HG03139 (cell line): ENCODE results near the gene MAN1B1.

Source experiments
- ATAC-seq: cut with Tn5 transposase; IDR thresholded peaks from one replicate; pipeline ENCODE4 v1.9.1; 2021; ENCODE audit not compliant: unreplicated experiment

MAN1B1 gene

DNA sequence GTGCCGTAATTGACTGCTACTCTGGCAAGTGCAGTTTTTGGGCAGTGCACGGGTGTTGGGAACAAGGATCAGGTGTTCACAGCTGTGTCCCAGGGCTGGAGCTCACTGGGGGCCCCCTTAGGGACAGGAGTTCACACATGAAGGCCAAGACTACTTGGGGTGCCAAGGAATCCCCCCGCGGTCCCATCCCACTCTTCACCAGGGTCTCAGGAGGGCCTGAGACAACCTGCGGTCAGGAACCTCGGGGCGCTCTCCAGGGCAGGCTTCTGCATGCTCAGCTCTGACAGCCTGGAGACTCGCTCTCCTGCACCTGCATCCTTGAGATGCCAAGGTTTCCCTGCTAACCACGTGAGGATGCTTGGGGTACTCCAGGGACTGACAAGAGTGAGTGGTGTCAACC, 2.3 kb upstream of the MAN1B1 start:
- ATAC-seq: no peak

DNA sequence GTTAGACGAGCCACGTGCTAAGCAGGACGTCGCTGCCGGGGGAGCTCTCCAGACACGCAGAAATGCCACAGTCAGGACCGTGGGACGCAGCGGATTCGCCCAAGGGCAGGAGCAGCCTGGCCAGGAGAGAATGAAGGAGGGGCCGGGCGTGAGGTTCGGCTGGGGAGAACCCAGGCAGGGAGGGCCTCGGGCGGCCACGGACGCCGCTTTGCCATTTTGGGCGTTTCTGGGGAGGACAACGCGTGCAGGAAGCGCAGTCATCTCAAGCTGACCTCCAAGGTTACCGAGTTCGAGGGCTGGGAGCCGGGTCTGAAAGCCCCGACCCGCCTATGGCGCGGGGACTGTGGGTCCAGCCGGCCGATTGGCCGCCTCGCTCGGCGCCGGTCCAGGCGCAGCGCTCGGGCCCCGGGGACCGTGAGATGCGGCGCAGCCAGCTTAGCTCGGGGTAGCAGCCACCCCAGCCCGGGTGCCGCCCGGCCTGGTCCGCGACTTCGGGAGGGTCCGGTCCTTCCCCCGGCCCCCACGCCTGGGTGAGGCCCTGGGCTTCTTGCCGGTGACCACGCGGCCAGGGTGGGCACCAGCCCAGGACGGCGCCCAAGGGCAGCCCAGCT, 760 bp upstream of the MAN1B1 start:
- ATAC-seq: peak; percentile 1

DNA sequence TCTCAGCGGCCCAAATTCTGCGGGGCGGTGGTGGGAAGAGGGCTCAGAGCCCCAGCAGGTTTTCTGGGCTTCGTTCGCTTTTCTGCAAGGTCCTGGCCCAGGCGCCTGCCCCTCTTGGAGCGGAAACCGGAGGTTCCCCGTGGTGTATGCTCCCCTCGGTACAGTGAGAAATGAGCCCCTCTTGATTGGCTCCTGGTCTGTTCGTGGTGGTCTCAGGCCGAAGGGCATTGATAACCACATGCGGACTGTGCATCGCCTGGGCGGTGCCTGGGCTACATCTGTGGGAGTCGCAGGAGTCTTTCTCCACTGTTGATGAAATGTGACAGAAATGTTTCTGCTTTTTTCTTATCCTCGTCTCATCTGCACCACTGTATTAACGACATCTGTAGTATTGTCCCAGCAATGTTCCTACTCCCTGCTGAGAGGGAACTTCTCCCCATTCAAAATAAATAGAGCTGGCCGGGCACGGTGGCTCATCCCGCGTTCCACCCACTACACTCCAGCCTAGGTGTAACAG, 682 bp downstream of the MAN1B1 start:
- ATAC-seq: no peak

DNA sequence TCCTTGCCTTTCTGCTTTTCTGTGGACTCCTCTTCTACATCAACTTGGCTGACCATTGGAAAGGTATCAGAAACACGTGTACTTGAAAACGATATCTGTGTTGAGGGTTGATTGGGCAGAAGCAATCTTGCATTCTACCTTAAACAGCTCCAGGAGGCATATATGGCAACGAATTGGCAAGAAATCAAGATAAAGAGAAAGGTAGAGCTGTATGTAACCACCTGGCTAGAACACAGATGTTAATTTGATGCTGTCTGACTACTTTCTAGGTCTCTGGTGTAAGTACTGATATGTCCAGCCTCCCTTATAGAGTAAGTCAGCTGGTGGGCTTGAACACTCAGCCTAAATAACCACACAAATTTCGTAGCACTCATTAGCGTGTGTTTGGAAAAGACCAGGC, 1.3 kb downstream of the MAN1B1 start:
- ATAC-seq: no peak

DNA sequence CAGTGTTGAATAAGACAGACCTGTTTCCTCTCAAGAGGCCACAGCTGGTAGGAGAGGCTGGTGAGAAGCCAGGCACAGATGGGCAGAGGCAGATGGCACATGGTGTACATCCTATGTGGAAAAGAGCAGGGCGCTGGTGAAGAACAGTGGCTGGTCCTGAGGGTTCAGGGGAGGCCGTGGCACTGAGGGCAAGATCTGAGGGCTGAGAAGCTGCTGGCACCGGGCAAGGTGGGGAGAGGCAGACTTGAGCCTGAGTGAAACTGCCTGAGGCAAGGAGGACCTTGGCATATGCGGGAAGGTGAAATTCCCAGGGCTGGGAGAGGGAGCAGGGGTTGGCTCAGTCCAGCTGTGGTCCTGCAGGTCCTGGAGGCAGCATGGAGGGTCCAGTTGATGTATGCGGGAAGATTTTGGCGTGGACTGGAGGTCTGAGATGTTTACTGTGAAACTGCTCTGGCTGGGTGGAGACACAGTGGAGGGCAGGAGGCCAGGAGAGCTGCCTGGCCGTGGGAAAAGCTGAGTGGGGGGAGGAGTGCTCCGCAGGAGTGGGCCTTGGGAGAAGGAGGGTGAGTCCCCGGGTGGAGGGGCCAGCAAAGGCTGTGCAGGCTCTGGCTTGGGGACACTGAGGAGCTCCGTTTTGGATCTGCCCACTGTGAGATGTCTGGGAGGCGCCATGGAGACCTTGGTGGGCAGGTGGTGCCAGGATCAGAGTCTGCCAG, 2.6 kb downstream of the MAN1B1 start:
- no peak for ATAC-seq

DNA sequence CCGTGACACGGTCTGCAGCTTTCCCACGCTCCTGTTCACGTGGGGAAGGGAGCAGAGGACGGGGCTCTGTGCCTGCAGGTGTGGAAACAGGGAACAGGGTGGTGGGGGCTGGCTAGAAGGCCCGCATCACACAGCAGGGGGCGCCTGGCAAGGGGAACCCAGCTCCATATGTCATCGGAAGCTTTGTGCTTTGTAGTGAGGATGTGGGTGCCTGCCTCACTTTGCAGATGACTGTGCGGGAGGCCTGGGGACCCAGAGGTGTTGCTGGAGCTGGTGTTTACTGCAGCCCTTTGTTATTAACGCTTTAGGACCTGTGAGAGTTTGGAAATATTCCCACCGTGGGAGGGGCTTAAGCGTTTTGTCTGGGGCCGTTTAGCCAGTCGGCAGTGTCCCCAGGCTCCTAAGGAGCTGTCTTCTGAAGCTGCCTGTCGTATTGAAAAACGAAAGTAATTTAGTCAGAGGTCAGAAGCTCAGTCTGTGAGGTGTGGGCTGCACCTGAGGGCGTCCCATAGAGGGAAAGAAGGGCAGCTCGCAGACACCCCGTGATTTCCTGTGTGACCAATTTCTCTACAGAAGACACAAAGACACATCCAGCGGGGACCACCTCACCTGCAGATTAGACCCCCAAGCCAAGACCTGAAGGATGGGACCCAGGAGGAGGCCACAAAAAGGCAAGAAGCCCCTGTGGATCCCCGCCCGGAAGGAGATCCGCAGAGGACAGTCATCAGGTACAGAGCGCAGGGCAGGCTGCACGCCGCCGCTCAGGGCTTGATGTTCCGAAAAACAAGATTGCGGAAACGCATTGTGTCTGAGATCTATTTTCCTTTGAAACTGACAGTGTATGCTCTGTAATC, 9.1 kb downstream of the MAN1B1 start:
- peak; percentile 60 for ATAC-seq

DNA sequence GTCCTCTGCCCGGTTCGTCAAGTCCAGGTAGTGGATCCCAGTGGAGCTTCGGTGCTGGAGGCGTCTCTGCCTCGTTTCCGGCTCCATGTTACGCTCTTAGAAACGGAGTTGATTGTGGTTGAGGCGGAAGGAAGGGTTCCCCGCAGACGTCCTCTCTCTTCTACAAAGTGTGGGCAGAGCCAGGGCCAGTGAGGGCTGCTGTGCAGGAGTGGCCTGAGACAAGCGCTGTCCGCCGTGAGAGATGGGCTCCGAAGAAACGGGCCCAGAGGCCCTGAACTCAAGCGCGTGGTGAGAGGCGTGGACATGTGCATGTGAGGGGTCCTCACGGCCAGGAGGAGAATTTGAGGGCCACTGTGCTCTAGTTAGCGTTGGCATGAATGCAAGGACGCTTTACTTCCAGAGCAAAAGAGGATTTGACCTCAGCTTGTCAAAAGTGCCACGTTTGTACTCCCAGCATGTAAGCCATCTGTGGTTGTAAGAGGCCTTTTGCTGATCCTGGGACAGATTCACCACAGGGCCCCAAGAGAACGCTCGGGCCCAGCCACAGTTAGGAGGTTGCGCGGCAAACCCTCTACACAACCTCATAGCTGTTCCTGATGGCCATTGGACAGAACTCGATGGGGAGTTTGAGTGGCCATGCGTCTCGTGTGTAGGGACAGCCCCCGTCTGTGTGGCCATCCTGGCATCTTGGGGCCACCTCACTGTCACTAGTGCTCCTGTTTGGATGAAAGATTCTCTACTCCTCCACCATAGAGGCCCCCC, 10.2 kb downstream of the MAN1B1 start:
- ATAC-seq: no peak

DNA sequence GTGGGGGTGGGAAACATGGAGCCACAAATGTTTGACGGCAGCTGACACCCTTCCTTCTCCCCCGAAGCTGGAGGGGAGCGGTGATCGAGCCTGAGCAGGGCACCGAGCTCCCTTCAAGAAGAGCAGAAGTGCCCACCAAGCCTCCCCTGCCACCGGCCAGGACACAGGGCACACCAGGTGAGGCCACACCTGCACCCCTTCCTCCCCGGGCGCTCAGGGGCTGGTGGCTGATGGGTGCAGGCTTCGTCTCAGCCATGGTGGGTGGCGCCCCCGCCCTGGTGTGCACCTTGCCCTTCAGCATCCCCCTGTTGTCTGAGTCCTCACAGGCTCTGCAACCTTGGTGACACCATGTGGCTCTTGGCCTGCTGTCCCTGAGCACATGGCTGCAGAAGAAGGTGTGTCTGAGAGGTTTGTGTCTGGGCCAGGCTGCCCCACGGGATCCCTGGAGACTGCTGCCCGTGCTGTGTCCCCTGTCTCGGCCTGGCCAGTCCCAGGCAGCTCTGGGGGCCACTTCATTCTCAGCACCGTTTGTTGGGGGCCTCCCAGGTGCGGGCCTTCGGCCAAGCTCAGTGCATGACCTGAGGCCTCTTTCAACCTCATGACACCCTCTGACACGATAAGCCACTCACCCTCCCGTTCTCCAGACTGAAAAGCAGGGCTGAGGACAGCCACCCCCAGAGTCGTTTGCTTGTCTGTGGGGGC, 11.1 kb downstream of the MAN1B1 start:
- no peak for ATAC-seq

DNA sequence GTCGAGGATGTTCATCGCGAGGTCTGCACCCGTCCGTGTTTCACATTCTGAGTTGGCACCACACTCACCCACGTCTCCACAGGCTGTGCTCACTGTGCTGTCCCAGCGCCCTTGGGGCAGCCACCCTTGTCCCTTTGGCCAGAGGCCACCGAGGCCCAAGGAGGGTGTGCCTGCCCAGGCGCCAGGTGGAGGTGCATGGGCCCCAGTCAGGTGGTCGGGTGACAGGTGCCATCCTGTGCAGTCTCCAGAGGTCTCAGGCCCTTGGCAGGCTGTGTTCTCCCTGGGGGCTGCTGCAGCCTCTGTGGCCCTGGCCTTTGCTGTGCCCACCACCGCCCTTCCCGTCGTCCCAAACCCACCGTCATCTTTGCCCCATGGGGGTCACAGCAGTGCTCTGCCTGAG, 12.4 kb downstream of the MAN1B1 start:
- ATAC-seq: no peak

DNA sequence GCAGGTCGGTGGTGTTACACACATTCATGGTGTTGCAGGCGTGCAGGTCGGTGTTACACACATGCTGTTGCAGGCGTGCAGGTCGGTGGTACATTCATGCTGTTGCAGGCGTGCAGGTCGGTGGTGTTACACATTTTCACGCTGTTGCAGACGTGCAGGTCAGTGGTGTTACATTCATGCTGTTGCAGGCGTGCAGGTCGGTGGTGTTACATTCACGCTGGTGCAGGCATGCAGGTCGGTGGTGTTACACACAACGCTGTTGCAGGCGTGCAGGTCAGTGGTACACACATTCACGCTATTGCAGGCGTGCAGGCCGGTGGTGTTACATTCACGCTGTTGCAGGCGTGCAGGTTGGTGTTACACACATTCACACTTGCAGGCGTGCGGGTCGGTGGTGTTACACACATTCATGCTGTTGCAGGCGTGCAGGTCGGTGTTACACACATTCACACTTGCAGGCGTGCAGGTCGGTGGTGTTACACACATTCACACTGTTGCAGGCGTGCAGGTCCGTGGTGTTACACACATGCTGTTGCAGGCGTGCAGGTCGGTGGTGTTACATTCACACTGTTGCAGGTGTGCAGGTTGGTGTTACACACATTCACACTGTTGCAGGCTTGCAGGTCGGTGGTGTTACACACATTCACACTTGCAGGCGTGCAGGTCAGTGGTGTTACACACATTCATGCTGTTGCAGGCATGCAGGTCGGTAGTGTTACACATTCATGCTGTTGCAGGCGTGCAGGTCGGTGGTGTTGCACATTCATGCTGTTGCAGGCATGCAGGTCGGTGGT, 16.6 kb downstream of the MAN1B1 start:
- no peak for ATAC-seq

DNA sequence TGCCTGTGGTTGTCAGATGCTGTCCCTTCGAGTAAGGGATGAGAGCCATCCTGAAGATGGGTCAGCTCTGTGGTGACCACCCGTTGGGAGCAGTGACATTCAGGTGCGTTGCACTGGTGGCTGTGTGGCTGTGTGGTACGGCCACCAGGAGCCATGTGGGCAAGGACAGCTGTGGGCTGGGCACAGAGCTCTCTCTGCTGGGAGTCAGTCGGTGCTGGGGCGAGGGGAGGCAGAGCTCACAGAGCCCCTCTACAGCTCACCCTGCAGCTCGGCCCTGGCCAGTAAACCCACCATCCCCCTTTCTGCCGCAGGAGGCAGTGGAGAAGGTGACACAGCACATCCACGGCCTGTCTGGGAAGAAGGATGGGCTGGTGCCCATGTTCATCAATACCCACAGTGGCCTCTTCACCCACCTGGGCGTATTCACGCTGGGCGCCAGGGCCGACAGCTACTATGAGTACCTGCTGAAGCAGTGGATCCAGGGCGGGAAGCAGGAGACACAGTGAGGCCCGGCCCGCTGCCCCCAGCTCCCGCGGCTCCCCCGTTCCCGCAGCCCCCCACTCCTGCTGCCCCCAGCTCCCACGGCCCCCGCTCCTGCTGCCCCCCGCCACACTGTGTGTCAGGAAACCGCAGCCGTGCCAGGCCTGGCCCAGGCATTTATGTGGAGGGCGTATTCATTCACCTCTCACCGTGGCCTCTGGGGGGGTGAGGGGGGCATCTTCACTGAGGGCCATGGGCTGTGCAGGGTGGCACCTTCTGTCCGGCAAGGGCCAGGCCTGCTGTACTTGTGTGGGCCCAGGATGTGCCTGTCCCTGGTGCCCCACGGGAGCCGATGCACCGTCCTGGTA, 19.3 kb downstream of the MAN1B1 start:
- no peak for ATAC-seq

DNA sequence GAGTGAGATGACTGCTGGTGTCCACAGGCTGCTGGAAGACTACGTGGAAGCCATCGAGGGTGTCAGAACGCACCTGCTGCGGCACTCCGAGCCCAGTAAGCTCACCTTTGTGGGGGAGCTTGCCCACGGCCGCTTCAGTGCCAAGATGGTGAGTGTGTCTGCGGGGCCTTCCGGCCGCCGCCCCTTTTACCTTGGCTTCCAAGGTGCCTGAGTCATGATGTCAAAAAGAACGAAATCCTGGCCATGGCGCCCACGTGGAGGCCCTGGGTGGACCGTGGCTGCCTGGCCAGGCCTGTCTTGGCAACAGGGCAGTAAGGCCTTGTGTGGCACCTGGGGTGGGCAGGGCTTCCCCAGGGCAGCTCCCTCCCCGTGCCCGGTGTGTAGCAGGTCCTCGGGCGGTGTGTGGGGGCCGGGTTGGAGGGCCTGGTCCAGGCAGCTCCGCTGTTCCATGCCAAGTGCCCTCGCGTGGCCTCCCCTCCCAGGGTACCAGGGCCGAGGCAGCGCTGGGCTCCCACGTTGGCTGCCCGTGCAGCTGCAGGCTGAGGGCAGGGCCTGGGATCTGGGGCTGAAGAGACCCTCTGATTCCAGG, 20.0 kb downstream of the MAN1B1 start:
- ATAC-seq: no peak

DNA sequence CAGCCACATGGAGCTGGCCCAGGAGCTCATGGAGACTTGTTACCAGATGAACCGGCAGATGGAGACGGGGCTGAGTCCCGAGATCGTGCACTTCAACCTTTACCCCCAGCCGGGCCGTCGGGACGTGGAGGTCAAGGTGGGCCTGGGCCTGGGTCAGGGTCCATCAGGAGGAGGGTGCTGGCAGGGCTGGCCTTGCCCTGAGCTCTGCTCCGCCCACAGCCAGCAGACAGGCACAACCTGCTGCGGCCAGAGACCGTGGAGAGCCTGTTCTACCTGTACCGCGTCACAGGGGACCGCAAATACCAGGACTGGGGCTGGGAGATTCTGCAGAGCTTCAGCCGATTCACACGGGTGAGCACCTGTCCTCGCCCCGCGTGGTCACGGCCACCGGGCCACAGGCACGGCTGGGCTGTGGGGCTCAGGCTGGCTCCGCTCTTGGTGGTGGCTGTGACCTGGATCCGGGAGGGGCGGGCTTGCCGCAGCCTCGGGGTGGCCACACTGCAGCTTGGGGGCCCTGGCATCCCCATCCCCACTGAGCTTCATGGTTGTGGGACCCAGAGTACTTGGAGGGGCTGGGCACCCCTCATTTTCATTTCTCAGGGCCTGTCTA, 20.6 kb downstream of the MAN1B1 start:
- ATAC-seq: no peak

DNA sequence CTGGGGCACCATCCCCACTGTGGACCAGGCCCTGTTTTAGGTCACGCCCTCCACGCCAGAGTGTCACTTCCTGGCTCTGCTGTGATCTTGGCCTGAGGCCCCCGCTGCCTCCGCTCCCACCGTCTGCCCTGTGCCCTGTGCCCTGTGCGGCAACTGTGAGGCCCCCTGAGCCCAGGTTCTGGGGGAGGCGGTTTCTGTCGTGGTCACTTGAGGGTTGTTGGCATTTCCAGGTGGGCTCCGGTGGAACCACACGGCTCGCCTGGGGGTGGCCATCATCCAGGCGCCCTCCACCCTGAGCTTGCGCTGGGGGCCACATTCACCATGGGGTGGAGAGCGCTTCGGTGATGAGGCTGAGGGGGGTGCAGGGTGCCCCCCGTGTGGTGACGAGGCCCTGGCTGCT, 21.2 kb downstream of the MAN1B1 start:
- no peak for ATAC-seq

DNA sequence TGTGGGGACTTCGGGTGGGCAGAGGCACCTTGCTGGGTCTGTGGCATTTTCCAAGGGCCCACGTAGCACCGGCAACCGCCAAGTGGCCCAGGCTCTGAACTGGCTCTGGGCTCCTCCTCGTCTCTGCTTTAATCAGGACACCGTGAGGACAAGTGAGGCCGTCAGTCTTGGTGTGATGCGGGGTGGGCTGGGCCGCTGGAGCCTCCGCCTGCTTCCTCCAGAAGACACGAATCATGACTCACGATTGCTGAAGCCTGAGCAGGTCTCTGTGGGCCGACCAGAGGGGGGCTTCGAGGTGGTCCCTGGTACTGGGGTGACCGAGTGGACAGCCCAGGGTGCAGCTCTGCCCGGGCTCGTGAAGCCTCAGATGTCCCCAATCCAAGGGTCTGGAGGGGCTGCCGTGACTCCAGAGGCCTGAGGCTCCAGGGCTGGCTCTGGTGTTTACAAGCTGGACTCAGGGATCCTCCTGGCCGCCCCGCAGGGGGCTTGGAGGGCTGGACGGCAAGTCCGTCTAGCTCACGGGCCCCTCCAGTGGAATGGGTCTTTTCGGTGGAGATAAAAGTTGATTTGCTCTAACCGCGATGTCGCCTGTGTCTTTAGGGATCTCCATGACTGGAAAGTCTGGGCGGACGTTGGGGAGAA, 21.9 kb downstream of the MAN1B1 start:
- no peak for ATAC-seq

DNA sequence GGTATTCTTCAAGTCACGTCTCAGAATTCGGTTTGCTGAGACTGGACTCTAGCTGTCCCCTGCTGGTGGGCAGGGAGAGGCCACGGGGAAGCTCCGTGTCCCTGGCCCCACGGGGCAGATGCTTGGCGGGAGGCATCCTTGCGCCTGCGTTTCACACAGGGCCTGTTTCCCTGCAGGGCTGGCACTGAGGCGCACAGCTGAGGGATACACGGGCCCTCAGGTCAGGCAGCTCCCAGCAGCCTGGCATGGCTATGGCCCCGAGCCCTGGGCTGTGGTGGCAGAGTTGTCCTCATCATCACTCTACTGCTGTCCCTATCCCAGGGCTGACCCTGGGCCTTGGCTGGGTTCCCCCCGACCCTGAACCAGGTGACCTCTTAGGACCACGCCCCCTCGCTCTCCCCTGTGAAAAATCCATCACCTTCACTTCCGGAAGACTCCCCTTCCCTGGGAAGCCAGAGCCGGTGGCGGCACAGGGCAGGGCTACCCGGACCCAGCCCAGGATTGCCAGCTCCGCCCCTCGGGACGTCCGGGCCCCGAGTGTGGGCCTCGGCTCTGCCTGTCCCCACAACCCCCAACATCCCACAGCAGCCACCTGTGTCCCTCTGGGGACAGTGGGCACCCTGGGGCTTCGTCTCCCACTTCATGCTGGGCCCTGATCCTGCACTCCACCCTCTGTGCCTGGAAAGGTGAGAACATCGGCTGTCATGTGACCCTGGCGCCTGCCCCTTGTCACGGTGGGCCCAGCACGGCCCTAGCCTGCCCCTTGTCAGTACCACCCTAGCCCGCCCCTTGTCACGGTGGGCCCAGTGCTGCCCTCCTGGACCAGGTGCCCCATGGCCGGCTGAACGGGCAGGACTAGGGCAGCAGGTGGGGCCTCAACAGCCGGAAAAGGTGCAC, 22.7 kb downstream of the MAN1B1 start:
- no peak for ATAC-seq
